Ectodermal cell (in vitro differentiated cells): Measurements from ENCODE around the gene KRT3.

Source experiments
- H3K27ac ChIP-seq: 2 replicates; pipeline ENCODE4 v1.7.0; 2013; ENCODE audit warnings: mild to moderate bottlenecking, low read depth, low read length; ENCODE audit not compliant: insufficient read depth, poor library complexity, severe bottlenecking
- H3K27me3 ChIP-seq: 2 replicates; pipeline ENCODE4 v1.7.0; 2013; ENCODE audit warnings: mild to moderate bottlenecking, low read length; ENCODE audit not compliant: insufficient read depth, control insufficient read depth, poor library complexity, severe bottlenecking
- H3K36me3 ChIP-seq: one replicate; pipeline ENCODE4 v1.7.0; 2013; ENCODE audit warnings: low read length; ENCODE audit not compliant: control insufficient read depth, insufficient read depth
- H3K4me1 ChIP-seq: one replicate; pipeline ENCODE4 v1.7.0; 2013; ENCODE audit warnings: low read length; ENCODE audit not compliant: control insufficient read depth, insufficient read depth
- H3K4me3 ChIP-seq: 2 replicates; pipeline ENCODE4 v1.7.0; 2013; ENCODE audit warnings: low read depth, low read length, control low read depth; ENCODE audit not compliant: insufficient read depth
- H3K9me3 ChIP-seq: 2 replicates; pipeline ENCODE4 v1.7.0; 2013; ENCODE audit warnings: mild to moderate bottlenecking, low read length, moderate library complexity; ENCODE audit not compliant: control insufficient read depth
- WGBS, 2 experiments: methylation state at CpG; one replicate each; pipeline ENCODE4 v1.1.7; 2013; ENCODE audit warnings: missing lambda C conversion rate in 2 of 2; 5-methylcytosine and 5-hydroxymethylcytosine counted together

Gene KRT3

GRCh38 chr12:52827499-52828090 lies 31.7 kb upstream of the KRT3 start:
- Histone ChIP-seq H3K36me3 (no peaks in the 10 kb centered on the region), H3K27me3 (no peaks in the 10 kb centered on the region), H3K9me3 (no peaks in the 10 kb centered on the region), H3K27ac (no peak overlapping the region), H3K4me1 (no peaks in the 10 kb centered on the region), H3K4me3 (no peak overlapping the region)
- 92% methylated on average over 6 of the region's 6 CpGs for WGBS, 2 experiments

- no peak overlapping the region for H3K27ac ChIP-seq
- H3K4me1 ChIP-seq: peaks cover 3% of the 10 kb centered on the region
Measured at GRCh38 chr12:52826611-52827498, 30.9 kb upstream of the KRT3 start.

GRCh38 chr12:52825961-52826360 lies 30.0 kb upstream of the KRT3 start:
- no peaks in the 10 kb centered on the region for H3K36me3 ChIP-seq
- peaks cover 8% of the 10 kb centered on the region for H3K4me1 ChIP-seq
- no peak overlapping the region for H3K4me3 ChIP-seq
- no peaks in the 10 kb centered on the region for H3K9me3 ChIP-seq
- whole genome bisulfite sequencing, 2 experiments: 92 to 94% methylated on average over 4 of the region's 4 CpGs
- no peak overlapping the region for H3K27ac ChIP-seq
- no peaks in the 10 kb centered on the region for H3K27me3 ChIP-seq

More at GRCh38 chr12:52826611-52827498, 30.9 kb upstream of the KRT3 start:
- Histone ChIP-seq H3K36me3 (no peaks in the 10 kb centered on the region), H3K4me3 (no peak overlapping the region), H3K9me3 (no peaks in the 10 kb centered on the region), H3K27me3 (no peaks in the 10 kb centered on the region)
- WGBS, 2 experiments: 94 to 95% methylated on average over 11 of the region's 11 CpGs

- Histone ChIP-seq H3K36me3 (no peaks in the 10 kb centered on the region), H3K4me1 (peaks cover 15% of the 10 kb centered on the region), H3K9me3 (no peaks in the 10 kb centered on the region), H3K27ac (no peak overlapping the region), H3K27me3 (no peaks in the 10 kb centered on the region), H3K4me3 (no peak overlapping the region)
- 91 to 94% methylated on average over 5 of the region's 5 CpGs for WGBS, 2 experiments
Measured at GRCh38 chr12:52824741-52825410, 29.0 kb upstream of the KRT3 start.

- no peak overlapping the region for H3K4me3 ChIP-seq
- H3K9me3 ChIP-seq: no peaks in the 10 kb centered on the region
- H3K36me3 ChIP-seq: no peaks in the 10 kb centered on the region
- H3K27ac ChIP-seq: no peak overlapping the region
- no peaks in the 10 kb centered on the region for H3K27me3 ChIP-seq
- peaks cover 20% of the 10 kb centered on the region for H3K4me1 ChIP-seq
- 94% methylated on average over 15 of the region's 15 CpGs for WGBS, 2 experiments
Measured at GRCh38 chr12:52823761-52824450, 28.0 kb upstream of the KRT3 start.

GRCh38 chr12:52822771-52823510 lies 27.0 kb upstream of the KRT3 start:
- Histone ChIP-seq H3K36me3 (no peaks in the 10 kb centered on the region), H3K27ac (no peak overlapping the region), H3K4me1 (peaks cover 25% of the 10 kb centered on the region), H3K27me3 (no peaks in the 10 kb centered on the region), H3K9me3 (no peaks in the 10 kb centered on the region), H3K4me3 (no peak overlapping the region)
- 86 to 88% methylated on average over 16 of the region's 16 CpGs for WGBS, 2 experiments

- no peak overlapping the region for H3K4me3 ChIP-seq
- H3K4me1 ChIP-seq: peaks cover 25% of the 10 kb centered on the region
- H3K9me3 ChIP-seq: no peaks in the 10 kb centered on the region
- H3K27ac ChIP-seq: no peak overlapping the region
- no peaks in the 10 kb centered on the region for H3K36me3 ChIP-seq
- 91 to 94% methylated on average over 10 of the region's 10 CpGs for WGBS, 2 experiments
- no peaks in the 10 kb centered on the region for H3K27me3 ChIP-seq
Measured at GRCh38 chr12:52821826-52822660, 26.1 kb upstream of the KRT3 start.

- Histone ChIP-seq H3K4me3 (no peak overlapping the region), H3K4me1 (peaks cover 25% of the 10 kb centered on the region), H3K9me3 (no peaks in the 10 kb centered on the region), H3K27ac (no peak overlapping the region), H3K27me3 (no peaks in the 10 kb centered on the region), H3K36me3 (no peaks in the 10 kb centered on the region)
- WGBS, 2 experiments: 91 to 96% methylated on average over 4 of the region's 4 CpGs
Measured at GRCh38 chr12:52821071-52821730, 25.3 kb upstream of the KRT3 start.
